HL-60 (cell line): ENCODE results near the gene DNASE1L3.

Source experiments
- DNase-seq, 2 experiments: peaks; one replicate each; pipeline ENCODE4 v3.0.0-alpha.2; 2010 to 2020; ENCODE audit warnings: low read depth in 1 of 2, low spot score in 1 of 2
- H3K27ac ChIP-seq: fragments of 250-450 bp; sonication (Bioruptor Pico); replicated peaks from 2 replicates; pipeline ENCODE4 v1.5.1; 2020; ENCODE audit warnings: mild to moderate bottlenecking, moderate library complexity
- H3K27me3 ChIP-seq: fragments of 250-450 bp; sonication (Bioruptor Pico); 2 replicates; pipeline ENCODE4 v1.5.1; 2021; ENCODE audit warnings: mild to moderate bottlenecking, moderate library complexity; ENCODE audit not compliant: insufficient read depth, poor library complexity, severe bottlenecking
- H3K4me3 ChIP-seq: replicated peaks from 2 replicates; pipeline ENCODE4 v1.5.1; 2011; ENCODE audit warnings: mild to moderate bottlenecking, control low read depth, low read length; ENCODE audit not compliant: insufficient read depth
- GABPA ChIP-seq: IDR thresholded peaks from 2 replicates; pipeline ENCODE4 v1.6.1; 2012; ENCODE audit warnings: low read depth
- POLR2AphosphoS5 ChIP-seq: IDR thresholded peaks from 2 replicates; pipeline ENCODE4 v1.6.1; 2012; ENCODE audit warnings: low read depth
- SPI1 ChIP-seq: IDR thresholded peaks from 2 replicates; pipeline ENCODE4 v1.6.1; 2012; ENCODE audit warnings: low read depth, mild to moderate bottlenecking, borderline replicate concordance
- TF ChIP-seq, protein P1 (sequence below): IDR thresholded peaks from one replicate; pipeline ENCODE4 v1.5.1; 2011; ENCODE audit warnings: low read length, control low read depth, inconsistent platforms; ENCODE audit not compliant: insufficient read depth
- TF ChIP-seq, protein P2 (sequence below): IDR thresholded peaks from 2 replicates; pipeline ENCODE4 v1.6.1; 2012; ENCODE audit warnings: low read depth; ENCODE audit not compliant: insufficient replicate concordance

Gene DNASE1L3

DNA sequence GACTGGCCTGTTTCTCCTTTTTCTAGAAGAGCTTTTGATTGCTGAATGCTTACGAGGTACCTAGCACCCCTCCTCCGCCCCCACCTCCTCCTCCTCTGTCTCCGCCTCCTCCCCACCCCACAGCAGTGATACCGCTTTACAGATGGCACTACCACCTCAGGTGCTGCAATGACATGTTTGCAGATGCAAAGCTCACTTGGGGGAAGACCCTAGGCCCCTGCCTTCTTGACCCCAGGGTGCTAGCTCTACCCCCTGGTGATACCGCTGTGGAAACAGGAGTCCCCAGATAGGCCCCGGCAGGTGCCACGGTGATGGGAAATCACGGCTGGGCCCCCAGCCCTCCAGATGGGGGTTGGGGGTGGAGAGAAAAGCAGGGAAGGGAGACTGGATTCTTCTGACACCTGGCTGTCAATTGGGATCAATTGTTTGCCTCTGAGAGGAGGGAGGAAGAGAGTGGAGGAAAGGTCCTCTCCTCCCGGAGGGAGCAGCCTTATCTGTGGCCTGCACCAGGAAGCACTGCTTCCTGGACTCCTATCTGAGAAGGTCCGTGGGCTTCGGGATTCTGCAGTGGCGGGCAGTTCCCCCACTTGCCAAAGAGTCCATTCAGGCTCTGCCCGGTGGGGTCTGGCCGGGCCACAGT, 37.6 kb downstream of the DNASE1L3 start:
- H3K4me3 ChIP-seq = no peak overlapping the region
- H3K27ac ChIP-seq = no peak overlapping the region
- no peak for DNase-seq
- TF ChIP-seq, protein P1, sequence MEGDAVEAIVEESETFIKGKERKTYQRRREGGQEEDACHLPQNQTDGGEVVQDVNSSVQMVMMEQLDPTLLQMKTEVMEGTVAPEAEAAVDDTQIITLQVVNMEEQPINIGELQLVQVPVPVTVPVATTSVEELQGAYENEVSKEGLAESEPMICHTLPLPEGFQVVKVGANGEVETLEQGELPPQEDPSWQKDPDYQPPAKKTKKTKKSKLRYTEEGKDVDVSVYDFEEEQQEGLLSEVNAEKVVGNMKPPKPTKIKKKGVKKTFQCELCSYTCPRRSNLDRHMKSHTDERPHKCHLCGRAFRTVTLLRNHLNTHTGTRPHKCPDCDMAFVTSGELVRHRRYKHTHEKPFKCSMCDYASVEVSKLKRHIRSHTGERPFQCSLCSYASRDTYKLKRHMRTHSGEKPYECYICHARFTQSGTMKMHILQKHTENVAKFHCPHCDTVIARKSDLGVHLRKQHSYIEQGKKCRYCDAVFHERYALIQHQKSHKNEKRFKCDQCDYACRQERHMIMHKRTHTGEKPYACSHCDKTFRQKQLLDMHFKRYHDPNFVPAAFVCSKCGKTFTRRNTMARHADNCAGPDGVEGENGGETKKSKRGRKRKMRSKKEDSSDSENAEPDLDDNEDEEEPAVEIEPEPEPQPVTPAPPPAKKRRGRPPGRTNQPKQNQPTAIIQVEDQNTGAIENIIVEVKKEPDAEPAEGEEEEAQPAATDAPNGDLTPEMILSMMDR = no peak
- TF ChIP-seq POLR2AphosphoS5 (no peak), GABPA (no peak), SPI1 (no peak)
- TF ChIP-seq, protein P2, sequence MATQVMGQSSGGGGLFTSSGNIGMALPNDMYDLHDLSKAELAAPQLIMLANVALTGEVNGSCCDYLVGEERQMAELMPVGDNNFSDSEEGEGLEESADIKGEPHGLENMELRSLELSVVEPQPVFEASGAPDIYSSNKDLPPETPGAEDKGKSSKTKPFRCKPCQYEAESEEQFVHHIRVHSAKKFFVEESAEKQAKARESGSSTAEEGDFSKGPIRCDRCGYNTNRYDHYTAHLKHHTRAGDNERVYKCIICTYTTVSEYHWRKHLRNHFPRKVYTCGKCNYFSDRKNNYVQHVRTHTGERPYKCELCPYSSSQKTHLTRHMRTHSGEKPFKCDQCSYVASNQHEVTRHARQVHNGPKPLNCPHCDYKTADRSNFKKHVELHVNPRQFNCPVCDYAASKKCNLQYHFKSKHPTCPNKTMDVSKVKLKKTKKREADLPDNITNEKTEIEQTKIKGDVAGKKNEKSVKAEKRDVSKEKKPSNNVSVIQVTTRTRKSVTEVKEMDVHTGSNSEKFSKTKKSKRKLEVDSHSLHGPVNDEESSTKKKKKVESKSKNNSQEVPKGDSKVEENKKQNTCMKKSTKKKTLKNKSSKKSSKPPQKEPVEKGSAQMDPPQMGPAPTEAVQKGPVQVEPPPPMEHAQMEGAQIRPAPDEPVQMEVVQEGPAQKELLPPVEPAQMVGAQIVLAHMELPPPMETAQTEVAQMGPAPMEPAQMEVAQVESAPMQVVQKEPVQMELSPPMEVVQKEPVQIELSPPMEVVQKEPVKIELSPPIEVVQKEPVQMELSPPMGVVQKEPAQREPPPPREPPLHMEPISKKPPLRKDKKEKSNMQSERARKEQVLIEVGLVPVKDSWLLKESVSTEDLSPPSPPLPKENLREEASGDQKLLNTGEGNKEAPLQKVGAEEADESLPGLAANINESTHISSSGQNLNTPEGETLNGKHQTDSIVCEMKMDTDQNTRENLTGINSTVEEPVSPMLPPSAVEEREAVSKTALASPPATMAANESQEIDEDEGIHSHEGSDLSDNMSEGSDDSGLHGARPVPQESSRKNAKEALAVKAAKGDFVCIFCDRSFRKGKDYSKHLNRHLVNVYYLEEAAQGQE = no peak
- H3K27me3 ChIP-seq = no peaks in the 10 kb centered on the region

DNA sequence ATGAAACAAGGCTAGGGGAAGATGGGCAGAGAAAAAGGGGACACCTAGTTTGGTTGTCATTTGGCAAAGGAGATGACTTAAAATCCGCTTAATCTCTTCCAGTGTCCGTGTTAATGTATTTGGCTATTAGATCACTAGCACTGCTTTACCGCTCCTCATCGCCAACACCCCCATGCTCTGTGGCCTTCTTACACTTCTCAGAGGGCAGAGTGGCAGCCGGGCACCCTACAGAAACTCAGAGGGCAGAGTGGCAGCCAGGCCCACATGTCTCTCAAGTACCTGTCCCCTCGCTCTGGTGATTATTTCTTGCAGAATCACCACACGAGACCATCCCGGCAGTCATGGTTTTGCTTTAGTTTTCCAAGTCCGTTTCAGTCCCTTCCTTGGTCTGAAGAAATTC, 39.6 kb downstream of the DNASE1L3 start:
- TF ChIP-seq, protein P1 = no peak
- TF ChIP-seq POLR2AphosphoS5 (no peak), GABPA (no peak), SPI1 (no peak)
- TF ChIP-seq, protein P2 = no peak
- no peak overlapping the region for H3K27ac ChIP-seq

DNA sequence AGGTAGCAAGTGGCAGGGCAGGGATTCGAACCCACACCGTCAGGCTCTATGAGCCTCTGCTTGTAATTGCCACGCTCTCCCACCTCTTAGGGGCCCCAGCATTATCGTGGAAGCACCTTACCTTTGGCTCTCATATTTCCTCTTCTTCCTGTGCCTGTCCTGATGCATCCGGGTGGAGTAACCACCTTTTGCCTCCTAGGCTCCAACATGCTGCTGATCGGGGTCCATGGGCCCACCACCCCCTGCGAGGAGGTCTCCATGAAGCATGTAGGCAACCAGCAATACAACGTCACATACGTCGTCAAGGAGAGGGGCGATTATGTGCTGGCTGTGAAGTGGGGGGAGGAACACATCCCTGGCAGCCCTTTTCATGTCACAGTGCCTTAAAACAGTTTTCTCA, 40.4 kb downstream of the DNASE1L3 start:
- Histone ChIP-seq H3K27ac (no peak overlapping the region), H3K4me3 (no peak overlapping the region), H3K27me3 (no peaks in the 10 kb centered on the region)
- no peak for DNase-seq
- TF ChIP-seq, protein P2 = no peak
- TF ChIP-seq POLR2AphosphoS5 (no peak), GABPA (no peak), SPI1 (no peak)
- TF ChIP-seq, protein P1 = no peak

More for the DNA sequence above, 39.6 kb downstream of the DNASE1L3 start:
- no peaks in the 10 kb centered on the region for H3K27me3 ChIP-seq
- DNase-seq = no peak
- no peak overlapping the region for H3K4me3 ChIP-seq
